ENCODE data around the gene ALMS1. TPM values are rescaled to one million over a fixed set of nuclear protein-coding genes. Genes with fewer than 3 reads are reported as not detected.
"Not testable (repeated sequence)": the region's sequence is repeated elsewhere in the genome, so short reads cannot be mapped to it uniquely, and the experiment has no call there.

Gene ALMS1
- polyA plus RNA-seq, 1 donor (not counting 4 experiments of a cell fraction or from before 2014, with no cell fraction given) = 4.4 TPM

- Histone ChIP-seq H3K9ac (ENCODE audit: control insufficient read depth, extremely low read depth, insufficient read depth, low read length) (no peak within 1 kb of the TSS), H3K36me3 (ENCODE audit: control insufficient read depth in 2 of 2, extremely low read depth in 1 of 2, insufficient read depth in 2 of 2, low read length in 2 of 2) (no peaks in the 10 kb centered on the region), H3K4me2 (ENCODE audit: control insufficient read depth, extremely low read depth, insufficient read depth, low read depth, low read length) (no peak within 1 kb of the TSS), H4K20me1 (ENCODE audit: control insufficient read depth, extremely low read depth, insufficient read depth, low read length) (no peaks in the 10 kb centered on the region), H3K27me3 (ENCODE audit: control insufficient read depth, extremely low read depth, insufficient read depth, low read length) (peaks cover 5% of the 10 kb centered on the region), H3K9me1 (ENCODE audit: control insufficient read depth, extremely low read depth, insufficient read depth, low read length) (no peaks in the 10 kb centered on the region), H3K79me2 (ENCODE audit: control insufficient read depth, insufficient read depth, low read length) (no peaks in the 10 kb centered on the region), H3K4me3 (ENCODE audit: control insufficient read depth in 2 of 3, extremely low read depth in 1 of 3, insufficient read depth in 2 of 3, low read depth in 1 of 3, low read length in 3 of 3) (no peak within 1 kb of the TSS), H2AFZ (ENCODE audit: control insufficient read depth, low read length) (no peak within 1 kb of the TSS), H3K4me1 (ENCODE audit: control insufficient read depth, extremely low read depth, insufficient read depth, low read length) (no peaks in the 10 kb centered on the region), H3K9me3 (ENCODE audit: control insufficient read depth, low read depth, low read length) (no peaks in the 10 kb centered on the region), H3K27ac (ENCODE audit: control insufficient read depth, insufficient read depth, low read length) (no peak within 1 kb of the TSS)
- dilution Hi-C loops (cut with MboI; ENCODE audit: extremely low pct_ligation_motif_present, low sequenced_read_pairs) = no loop called here
- no peak for FAIRE-seq
- TF ChIP-seq EZH2 (IDR thresholded peaks at IDR 0.05; ENCODE audit: low read length) (no peak), CTCF (optimal IDR thresholded peaks at IDR 0.05 in 1 of 3, IDR thresholded peaks at IDR 0.05 in 1 of 3, conservative IDR thresholded peaks at IDR 0.05 in 1 of 3; ENCODE audit: extremely low read depth in 1 of 3, insufficient read depth in 2 of 3, low read length in 3 of 3) (no peak)
- no peak for DNase-seq (ENCODE audit: low read depth, low spot score)
Measured at GRCh38 chr2:73642338-73643018, 256.8 kb downstream of the ALMS1 start, which contains the start of gene NAT8. Gene NAT8, minus strand, starts transcription at chr2:73642422. Its CDS starts 794 bp downstream, at chr2:73641628.

- H3K4me2 ChIP-seq (ENCODE audit: control insufficient read depth, extremely low read depth, insufficient read depth, low read depth, low read length); DNase-seq (ENCODE audit: low read depth, low spot score); H3K9ac ChIP-seq (ENCODE audit: control insufficient read depth, extremely low read depth, insufficient read depth, low read length); H3K79me2 ChIP-seq (ENCODE audit: control insufficient read depth, insufficient read depth, low read length); H2AFZ ChIP-seq (ENCODE audit: control insufficient read depth, low read length); H3K4me3 ChIP-seq (ENCODE audit: control insufficient read depth in 2 of 3, extremely low read depth in 1 of 3, insufficient read depth in 2 of 3, low read depth in 1 of 3, low read length in 3 of 3); FAIRE-seq; H3K27ac ChIP-seq (ENCODE audit: control insufficient read depth, insufficient read depth, low read length); H3K27me3 ChIP-seq (ENCODE audit: control insufficient read depth, extremely low read depth, insufficient read depth, low read length); H3K9me1 ChIP-seq (ENCODE audit: control insufficient read depth, extremely low read depth, insufficient read depth, low read length); H3K4me1 ChIP-seq (ENCODE audit: control insufficient read depth, extremely low read depth, insufficient read depth, low read length); H4K20me1 ChIP-seq (ENCODE audit: control insufficient read depth, extremely low read depth, insufficient read depth, low read length); H3K36me3 ChIP-seq (ENCODE audit: control insufficient read depth in 2 of 2, extremely low read depth in 1 of 2, insufficient read depth in 2 of 2, low read length in 2 of 2); H3K9me3 ChIP-seq (ENCODE audit: control insufficient read depth, low read depth, low read length); dilution Hi-C loops (cut with MboI; ENCODE audit: extremely low pct_ligation_motif_present, low sequenced_read_pairs): not testable (repeated sequence)
Measured at GRCh38 chr2:73647690-73648089, 262.1 kb downstream of the ALMS1 start.

All from keratinocyte (primary cell).